Parietal lobe (tissue), 1 donor: Measurements from ENCODE around the gene NR1H2. TPM values are rescaled to one million over a fixed set of nuclear protein-coding genes. Genes with fewer than 3 reads are reported as not detected.

Experiments used
- total RNA-seq: library from RNA; depleted of rRNA; stranded (reverse); fragments of >200 nt; gene quantifications from one replicate; pipeline ENCODE4 v1.2.3, GENCODE V29; 2014

The NR1H2 gene
- total RNA-seq: 26.6 TPM

DNA sequence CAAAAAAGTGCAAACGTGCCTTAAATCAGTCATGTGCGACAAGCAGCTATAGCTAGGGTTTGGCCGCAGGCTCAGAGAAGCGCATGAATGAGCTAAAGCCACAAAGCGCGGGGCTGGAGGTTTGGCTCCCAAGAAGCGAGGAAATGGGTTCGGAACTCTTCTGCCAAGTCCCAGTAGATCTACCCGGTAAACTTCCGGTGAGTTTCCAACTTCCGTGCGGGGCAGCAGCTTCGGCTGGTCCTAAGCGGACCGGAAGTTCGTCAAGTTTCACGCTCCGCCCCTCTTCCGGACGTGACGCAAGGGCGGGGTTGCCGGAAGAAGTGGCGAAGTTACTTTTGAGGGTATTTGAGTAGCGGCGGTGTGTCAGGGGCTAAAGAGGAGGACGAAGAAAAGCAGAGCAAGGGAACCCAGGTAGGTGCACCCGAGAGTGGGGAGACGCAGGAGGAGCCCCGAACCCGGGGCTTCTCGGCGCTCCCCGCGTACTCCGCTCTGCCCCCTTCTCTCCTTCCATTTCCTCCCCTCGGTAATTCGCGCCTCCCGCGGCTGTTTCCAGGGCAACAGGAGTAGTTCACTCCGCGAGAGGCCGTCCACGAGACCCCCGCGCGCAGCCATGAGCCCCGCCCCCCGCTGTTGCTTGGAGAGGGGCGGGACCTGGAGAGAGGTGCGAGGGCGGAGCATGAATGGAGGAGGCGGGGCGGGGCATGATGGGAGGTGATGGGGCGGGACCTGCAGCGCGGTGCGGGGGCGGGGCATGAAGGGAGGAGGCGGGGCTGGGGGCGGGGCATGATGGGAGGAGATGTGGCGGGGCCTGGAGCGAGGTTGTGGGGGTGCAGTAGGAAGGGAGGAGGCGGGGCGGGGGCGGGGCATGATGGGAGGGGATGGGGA, at the start of gene NR1H2:
NR1H2 (plus strand) TSS at position 292 of the 885 bp plus-strand sequence. CDS start 1,149 bp downstream, outside the sequence.

DNA sequence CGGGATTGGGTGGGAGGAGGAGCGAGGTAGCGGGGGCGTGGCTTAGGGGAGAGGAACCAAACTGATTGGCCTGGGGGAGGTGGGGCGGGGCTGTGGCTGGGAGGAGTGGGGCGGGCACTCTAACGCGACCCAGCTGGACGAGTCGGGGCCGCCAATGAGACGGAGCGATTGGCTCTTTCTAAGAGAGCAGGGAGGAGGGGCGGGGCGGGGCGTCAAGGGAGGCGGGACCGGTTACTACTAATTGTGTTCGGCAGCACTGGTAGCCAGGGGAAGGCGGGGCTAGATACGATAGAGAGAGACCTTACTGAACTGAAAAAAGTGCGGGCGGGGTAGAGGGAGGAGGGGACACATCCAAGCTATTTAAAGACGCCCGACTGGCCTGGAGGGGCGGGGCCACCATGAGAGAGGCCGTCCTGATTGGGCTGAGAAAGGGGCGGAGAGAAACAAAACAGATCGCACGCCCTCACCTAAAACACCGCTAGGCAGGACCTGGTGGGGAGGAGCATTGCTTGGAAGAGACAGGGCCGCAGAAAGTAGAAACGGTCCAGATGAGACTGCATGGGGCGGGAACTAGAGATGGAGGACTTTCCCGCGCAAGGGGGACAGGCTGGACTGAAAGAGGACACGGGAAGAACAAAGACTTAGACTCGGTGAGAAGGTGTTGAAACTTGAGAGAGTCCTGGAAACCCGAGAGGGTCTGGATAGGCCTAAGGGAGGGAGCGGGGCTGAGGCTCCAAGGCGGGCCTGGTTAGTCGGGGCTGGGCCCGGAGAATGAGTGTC, 46.9 kb upstream of the NR1H2 start, which contains the start of gene KCNC3:
KCNC3 (minus strand) TSS at position 232 of the 780 bp plus-strand sequence. CDS start 295 bp downstream, outside the sequence.

DNA sequence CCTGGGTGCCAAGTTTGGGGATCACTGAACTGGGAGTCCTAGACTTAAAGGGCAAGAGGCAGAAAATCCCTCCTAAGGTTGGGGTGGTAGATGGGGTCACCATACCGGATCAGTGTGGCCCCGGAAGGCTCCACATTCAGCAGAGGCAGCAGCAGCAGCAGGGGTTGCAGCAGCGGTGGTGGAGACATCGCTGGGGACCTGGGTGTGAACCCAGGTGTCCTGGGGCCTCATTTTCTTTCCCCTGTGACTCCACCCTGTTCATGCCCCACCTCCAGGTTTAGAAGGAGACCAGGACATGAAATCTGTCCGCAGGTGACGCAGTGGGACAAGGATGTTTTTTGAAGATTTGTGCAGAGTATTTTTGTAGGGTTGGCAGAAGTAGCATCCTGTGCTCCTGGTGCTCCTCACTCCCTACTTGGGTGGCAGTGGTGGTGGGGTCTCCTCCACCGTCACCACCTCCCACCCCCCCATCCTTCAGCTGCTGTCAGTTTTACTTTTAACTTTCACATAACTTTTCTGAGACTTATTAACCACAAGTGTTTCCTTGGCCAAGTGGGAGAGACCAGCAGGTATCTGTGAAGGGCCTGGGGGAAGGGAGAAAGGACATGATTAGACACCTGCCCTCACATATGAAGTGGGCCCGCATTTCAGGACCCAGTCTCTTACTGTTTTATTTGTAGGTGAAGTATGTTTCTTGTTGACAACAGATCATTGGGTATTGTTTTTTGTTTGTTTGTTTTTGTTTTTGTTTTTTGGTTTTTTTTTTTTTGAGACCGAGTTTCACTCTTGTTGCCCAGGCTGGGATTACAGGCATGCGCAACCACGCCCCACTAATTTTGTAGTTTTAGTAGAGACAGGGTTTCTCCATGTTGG, 10.6 kb upstream of the NR1H2 start, which contains the start of gene NAPSA:
NAPSA (minus strand) TSS at position 206 of the 873 bp plus-strand sequence; CDS start at position 188, 18 bp downstream.

DNA sequence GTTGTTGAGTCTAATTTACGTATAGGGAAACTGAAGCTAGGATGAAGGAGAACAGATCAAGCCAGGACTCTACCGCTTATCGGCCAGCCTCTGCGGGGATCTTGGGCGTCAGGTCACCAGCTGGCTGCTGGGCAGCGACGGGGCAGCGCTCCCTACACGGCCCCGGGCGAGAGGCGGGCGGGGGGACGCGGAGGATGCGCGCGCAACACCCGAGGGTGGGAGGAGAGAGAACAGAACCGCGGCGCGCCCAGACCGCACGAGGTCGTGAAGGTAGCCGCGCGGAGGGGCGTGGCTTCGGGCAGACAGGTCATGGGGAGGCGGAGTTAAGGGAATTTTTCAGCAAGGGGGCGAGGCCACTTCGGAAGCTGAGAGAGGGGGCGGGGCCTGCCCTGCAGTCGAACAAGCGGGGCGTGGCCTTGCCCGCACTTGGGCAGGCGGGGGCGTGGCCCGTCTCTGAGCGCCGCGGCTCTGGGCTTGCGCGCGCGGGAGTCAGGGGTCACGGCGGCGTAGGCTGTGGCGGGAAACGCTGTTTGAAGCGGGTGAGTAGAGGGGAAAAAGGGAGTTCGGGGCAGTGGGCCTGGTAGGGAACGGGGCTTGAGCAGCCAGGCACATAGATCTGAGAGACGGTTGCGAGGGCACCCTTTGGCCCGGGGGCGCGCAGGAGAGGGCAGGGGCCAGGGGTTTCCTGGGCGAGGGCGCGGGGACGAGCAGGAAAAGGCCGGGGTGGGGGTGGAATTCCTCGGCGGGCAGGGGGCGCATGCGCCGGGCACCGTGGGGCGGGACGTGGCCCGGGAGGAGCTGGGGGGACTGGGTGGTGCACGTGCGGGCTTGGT, 7.8 kb downstream of the NR1H2 start, which contains the start of gene POLD1:
POLD1 (plus strand) TSS at position 496 of the 833 bp plus-strand sequence. CDS start 14,505 bp downstream, outside the sequence.

DNA sequence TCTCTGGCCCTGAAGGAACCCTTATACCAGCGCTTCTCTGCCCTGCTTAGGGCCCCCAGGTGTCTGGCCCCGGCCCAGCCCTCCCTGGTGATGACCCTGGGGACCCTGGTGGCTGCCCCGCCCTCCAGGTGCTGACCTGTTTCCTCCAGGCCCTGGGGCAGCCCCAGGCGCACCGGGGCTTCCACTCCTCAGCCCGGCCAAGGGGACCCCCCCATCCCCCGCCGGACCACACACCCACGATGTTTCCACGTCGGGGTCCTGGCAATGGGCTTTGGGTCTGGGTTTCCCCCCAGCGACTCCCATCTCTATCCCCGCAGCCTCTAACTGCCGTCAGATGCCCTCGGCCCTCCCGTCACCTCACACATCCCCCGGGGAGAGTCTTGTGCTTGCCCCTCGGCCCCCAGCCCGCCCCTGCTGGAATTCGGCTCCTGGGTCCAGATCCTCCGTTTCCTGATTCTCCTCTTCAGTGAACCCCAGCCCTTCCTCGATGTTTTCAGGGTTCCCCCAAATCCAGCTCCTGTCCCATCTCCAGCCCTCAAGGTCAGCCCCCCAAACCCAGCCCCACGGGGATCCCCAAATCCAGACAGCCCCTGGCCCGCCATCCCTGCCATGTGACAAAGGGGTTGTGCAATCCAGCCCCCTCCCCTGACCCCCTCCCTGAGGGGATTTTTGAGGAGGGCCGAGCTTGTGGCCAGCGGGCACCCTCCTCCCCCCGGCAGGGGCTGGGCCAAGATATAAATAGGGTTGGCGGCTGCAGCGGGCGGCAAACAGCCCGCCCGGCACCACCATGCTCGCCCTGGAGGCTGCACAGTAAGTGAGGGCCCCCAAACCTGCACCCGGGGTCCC, 42.1 kb downstream of the NR1H2 start, which contains the start of gene SPIB:
SPIB (plus strand) TSS at position 763 of the 846 bp plus-strand sequence; CDS start at position 788, 25 bp downstream.

DNA sequence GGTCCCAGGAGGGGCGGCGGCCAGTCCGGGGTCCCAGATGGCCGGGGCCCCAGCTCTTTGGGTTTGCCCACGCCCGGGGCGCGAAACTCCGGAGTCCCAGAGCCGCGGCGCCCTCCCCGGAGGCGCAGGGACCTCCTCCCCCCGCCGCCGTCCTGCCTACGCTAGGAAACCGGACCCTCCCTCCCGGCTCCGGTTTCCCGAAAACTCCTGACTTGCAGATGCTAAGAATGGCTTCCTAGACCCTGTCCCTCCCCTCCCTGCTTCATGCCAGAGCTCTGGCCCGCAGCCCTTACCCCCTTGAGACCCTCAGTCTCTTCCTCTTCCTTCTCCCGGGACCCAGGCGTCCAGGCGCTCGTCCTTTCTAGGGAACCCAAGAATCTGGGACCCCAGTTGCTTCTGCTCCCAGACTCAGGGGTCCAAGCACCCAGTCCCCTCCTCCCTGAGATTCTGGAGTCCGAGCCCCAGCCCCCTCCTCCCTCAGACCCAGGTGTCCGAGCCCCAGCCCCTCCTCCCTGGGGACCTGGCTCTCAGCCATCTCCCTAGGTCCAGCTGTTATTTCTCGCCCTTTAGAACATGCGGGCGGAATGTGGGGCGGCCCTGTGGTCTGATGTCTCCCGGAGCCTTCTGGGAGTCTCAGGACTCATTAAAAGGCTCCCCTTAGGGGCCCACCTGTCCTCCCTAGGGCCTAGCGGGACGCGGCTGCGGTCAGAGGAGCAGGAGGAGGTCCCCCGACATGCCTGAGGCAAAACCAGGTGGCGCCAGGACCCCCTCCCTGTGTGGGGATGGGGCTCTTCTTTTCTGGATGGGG, 56.2 kb downstream of the NR1H2 start, which contains the start of gene MYBPC2:
MYBPC2 (plus strand) TSS at position 672 of the 808 bp plus-strand sequence; CDS start at position 734, 62 bp downstream.

Other genes starting within 250 kb of the NR1H2 start
- gene IZUMO2, start 213.2 kb upstream of the NR1H2 start, total RNA-seq: not detected
- 1.6 TPM for gene MYH14, start 172.8 kb upstream of the NR1H2 start, total RNA-seq
- 5.9 TPM for gene KCNC3, start 47.1 kb upstream of the NR1H2 start, total RNA-seq
- 0.63 TPM for gene NAPSA, start 10.8 kb upstream of the NR1H2 start, total RNA-seq
- gene POLD1, start 7.9 kb downstream of the NR1H2 start, total RNA-seq: 18.8 TPM
- not detected for gene SPIB, start 42.5 kb downstream of the NR1H2 start, total RNA-seq
- gene MYBPC2, start 56.4 kb downstream of the NR1H2 start, total RNA-seq: not detected
- gene EMC10, start 100.0 kb downstream of the NR1H2 start, total RNA-seq: 51.3 TPM
- 1.3 TPM for gene GARIN5A, start 100.4 kb downstream of the NR1H2 start, total RNA-seq
- 4.4 TPM for gene JOSD2, start 134.7 kb downstream of the NR1H2 start, total RNA-seq
- gene ASPDH, start 137.5 kb downstream of the NR1H2 start, total RNA-seq: 0.94 TPM
- gene LRRC4B, start 192.0 kb downstream of the NR1H2 start, total RNA-seq: 79.8 TPM